Superior temporal gyrus (tissue), 1 donor: ENCODE data around the gene ACO2.
"Not testable (repeated sequence)": the region's sequence is repeated elsewhere in the genome, so short reads cannot be mapped to it uniquely, and the experiment has no call there.

ENCODE experiments used
- DNase-seq: peaks from one replicate; pipeline ENCODE4 v3.0.0-alpha.2; 2016; ENCODE audit errors: extremely low spot score

ACO2 gene

DNA sequence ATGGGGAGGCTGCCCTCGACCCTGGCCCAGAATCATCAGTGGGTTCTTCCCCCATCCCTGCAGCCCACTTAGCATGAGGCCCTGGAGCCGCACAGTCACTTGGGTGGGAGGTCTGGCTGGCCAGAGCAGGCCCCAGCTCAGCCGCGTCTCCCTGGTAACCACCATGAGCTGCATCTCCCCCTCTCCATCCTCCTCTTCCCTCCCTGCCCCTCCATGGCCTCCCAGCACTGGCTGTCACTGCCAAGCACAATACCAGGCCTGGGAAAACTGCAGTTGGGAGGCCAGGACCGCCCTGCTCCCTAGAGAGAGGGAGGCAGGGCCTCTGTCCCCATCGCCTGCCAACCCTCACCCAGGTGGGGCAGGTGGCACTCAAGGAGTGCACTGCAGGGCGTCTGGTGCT is 99.9 kb downstream of the ACO2 start:
- no peak for DNase-seq

DNA sequence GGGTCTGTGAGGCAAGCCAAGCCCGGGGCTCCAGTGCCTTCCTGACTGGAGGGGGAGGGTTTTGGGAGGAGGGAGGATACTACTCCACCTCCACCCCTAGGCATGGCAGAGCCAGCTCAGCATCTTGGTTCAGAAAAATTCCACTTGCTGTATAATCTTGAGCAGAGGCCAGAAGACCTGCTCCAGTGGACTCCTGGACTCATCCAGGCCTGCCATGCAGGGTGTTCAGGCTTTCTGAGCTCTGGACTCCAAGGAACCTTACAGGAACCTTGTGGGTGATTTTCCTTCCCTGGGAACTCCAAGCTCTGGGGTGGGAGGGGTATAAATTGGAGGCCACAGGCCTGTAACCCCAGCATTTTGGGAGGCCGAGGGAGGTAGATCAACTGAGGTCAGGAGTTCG is 101.3 kb downstream of the ACO2 start:
- no peak for DNase-seq

DNA sequence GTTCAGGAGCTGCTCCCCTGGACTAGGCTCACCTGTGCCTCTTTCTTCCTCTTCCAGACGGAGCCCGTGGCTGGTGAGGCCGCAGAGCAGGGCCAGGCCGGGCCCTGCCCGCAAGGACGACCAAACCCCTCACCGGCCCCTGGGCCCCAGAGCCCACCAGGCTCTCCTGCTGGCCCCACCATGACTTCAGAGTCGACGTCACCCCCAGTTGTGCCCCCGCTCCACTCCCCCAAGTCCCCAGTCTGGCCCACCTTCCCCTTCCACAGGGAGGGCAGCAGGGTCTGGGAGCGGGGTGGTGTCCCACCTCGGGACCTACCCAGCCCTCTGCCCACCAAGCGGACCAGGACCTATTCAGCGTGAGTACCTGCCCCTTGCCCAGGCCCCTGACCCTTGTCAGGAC is 102.9 kb downstream of the ACO2 start:
- no peak for DNase-seq

DNA sequence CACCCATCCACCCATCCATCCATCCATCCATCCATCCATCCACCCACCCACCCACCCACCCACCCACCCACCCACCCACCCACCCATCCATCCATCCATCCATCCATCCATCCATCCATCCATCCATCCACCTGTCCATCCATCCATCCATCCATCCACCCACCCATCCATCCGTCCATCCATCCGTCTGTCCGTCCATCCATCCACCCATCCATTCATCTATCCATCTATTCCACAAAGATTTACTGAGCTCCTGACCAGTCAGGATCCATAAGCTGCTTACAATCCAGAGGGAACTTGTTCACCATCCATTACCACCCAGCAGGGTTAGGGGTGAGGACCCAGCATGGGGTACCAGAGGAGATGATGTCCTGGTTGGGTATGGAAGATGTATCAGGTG is 103.4 kb downstream of the ACO2 start:
- DNase-seq: not testable (repeated sequence)

DNA sequence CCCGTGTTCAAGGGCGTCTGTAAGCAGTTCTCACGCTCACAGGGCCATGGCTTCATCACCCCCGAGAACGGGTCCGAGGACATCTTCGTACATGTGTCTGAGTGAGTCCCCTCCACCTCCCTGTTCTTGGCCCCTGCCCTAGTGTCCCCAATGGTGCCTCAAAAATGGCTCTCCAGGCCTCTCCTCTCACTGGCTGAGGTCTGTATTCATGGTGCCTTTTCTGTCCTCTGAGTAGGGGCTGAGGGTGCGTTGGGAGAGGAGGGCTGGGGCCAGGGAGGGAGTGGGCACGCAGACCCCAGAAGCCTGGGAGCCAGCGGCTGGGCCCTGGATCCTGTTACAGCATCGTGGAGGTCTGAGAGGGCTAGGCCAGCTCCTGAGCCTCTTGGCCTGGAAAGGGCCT is 104.8 kb downstream of the ACO2 start:
- DNase-seq: no peak

DNA sequence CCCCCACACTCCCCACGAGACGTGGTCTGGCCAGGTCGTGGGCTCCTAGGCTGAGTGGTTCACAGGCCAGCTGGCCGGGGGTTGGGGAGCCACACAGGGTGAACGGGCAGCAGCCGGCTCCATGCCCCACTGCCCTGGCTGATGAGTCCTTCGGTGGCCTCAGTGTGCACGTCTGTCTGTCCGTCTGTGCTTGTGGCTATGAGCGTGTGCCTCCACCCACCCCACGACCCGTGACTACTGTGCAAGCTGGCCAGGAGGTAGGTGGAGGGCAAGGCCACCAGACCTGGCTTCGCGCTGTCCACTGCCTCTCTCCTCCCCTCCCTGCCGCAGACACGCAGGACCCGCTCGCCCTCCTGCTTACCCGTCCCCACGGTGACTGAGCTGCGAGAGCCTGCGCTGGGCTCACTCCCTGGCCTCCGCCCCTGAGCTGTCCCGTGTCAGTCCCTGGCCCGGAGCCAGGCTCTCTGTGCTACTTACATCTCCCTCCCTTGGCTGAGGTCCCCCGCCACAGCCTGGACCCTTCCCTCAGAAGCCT is 106.0 kb downstream of the ACO2 start:
- DNase-seq: no peak

DNA sequence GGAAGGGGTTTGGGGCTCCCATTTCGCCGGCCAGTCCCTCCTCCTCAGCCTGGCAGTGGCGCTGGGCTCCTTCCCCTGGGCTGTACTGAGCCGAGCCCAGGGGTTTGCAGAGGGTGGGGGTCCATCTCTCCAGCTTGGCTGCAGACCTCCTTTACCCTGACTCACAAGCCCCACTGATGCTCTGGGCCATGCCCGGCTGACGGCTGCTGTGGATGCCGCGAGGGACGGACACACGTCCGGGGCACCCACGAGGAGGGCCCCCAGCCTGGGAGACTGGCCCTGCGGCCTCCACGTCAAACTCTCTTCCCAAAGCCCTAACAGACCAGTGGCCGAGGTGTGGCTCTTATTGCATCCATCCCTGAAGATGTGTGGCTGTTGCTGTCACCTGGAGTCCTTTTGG is 106.6 kb downstream of the ACO2 start:
- DNase-seq: no peak

DNA sequence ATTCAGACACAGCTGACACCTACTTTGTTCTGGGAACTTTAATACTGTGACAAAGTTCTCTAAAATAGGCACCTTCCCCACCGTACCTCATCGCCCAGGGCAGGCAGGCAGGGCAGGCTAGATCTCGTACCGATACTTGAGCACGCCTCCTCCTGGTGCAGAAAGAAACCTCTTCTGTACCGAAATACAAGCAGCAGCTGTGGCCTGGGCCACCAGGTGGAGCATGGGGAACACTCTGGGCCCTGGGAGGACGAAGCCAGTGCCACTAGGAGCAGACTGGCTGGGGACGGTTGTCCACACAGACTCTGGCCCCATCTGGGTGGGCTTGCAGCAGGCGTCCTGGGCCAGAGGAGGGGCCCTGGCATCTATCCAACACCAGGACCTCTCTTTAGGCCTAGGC is 108.0 kb downstream of the ACO2 start:
- DNase-seq: no peak

DNA sequence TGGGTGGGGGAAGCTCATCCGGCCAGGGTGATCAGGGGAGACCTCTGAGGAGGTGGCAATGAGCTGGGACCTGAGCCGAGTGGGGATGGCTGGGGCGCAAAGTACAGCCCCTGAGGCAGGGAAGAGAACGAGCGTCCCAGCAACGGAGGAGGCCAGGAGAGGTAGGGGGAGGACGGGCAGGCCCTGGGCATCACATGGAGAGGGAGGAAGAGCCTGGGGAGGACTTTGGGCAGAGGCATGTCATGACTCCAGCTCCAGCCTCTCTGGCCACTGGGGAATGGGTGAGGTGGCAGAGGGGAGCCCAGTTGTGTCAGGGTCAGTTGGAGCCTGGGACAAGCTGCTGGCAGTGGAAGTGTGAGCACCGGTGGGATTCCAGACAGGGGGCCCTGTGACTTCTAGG is 109.2 kb downstream of the ACO2 start:
- DNase-seq: no peak
